ENCODE results near the gene AGPAT3.

The AGPAT3 gene

GRCh38 chr21:43925609-43926008 lies 60.6 kb downstream of the AGPAT3 start:
- TF ChIP-seq CTCF (IDR thresholded peaks at IDR 0.05; ENCODE audit: insufficient read depth, low read length, poor library complexity, severe bottlenecking) = no peak
- H3K27me3 ChIP-seq (replicated peaks; ENCODE audit: control insufficient read depth, insufficient read depth, low read length) = no peaks in the 10 kb centered on the region
- peaks cover 17% of the 10 kb centered on the region for H3K36me3 ChIP-seq (ENCODE audit: control insufficient read depth, insufficient read depth, low read length)
- H3K4me3 ChIP-seq (replicated peaks; ENCODE audit: low read depth, low read length) = no peak overlapping the region
- DNase-seq (ENCODE audit: extremely low read depth, insufficient read length) = no peak

- H3K4me3 ChIP-seq (replicated peaks; ENCODE audit: low read depth, low read length) = no peak overlapping the region
- no peak for DNase-seq (ENCODE audit: extremely low read depth, insufficient read length)
- H3K27me3 ChIP-seq (replicated peaks; ENCODE audit: control insufficient read depth, insufficient read depth, low read length) = no peaks in the 10 kb centered on the region
- TF ChIP-seq CTCF (IDR thresholded peaks at IDR 0.05; ENCODE audit: insufficient read depth, low read length, poor library complexity, severe bottlenecking) = no peak
- peaks cover 17% of the 10 kb centered on the region for H3K36me3 ChIP-seq (ENCODE audit: control insufficient read depth, insufficient read depth, low read length)
Observed at GRCh38 chr21:43926196-43926595, 61.2 kb downstream of the AGPAT3 start.

- DNase-seq (ENCODE audit: extremely low read depth, insufficient read length) = no peak
- TF ChIP-seq CTCF (IDR thresholded peaks at IDR 0.05; ENCODE audit: insufficient read depth, low read length, poor library complexity, severe bottlenecking) = no peak
- H3K27me3 ChIP-seq (replicated peaks; ENCODE audit: control insufficient read depth, insufficient read depth, low read length) = no peaks in the 10 kb centered on the region
- H3K36me3 ChIP-seq (ENCODE audit: control insufficient read depth, insufficient read depth, low read length) = peaks cover 22% of the 10 kb centered on the region
- no peak overlapping the region for H3K4me3 ChIP-seq (replicated peaks; ENCODE audit: low read depth, low read length)
Observed at GRCh38 chr21:43927591-43928221, 62.7 kb downstream of the AGPAT3 start.

- Histone ChIP-seq H3K27me3 (replicated peaks; ENCODE audit: control insufficient read depth, insufficient read depth, low read length) (no peaks in the 10 kb centered on the region), H3K4me3 (replicated peaks; ENCODE audit: low read depth, low read length) (no peak overlapping the region), H3K36me3 (ENCODE audit: control insufficient read depth, insufficient read depth, low read length) (peaks cover 22% of the 10 kb centered on the region)
- TF ChIP-seq CTCF (IDR thresholded peaks at IDR 0.05; ENCODE audit: insufficient read depth, low read length, poor library complexity, severe bottlenecking) = no peak
- no peak for DNase-seq (ENCODE audit: extremely low read depth, insufficient read length)
Observed at GRCh38 chr21:43928222-43929125, 63.5 kb downstream of the AGPAT3 start.

- no peak for DNase-seq (ENCODE audit: extremely low read depth, insufficient read length)
- no peak overlapping the region for H3K4me3 ChIP-seq (replicated peaks; ENCODE audit: low read depth, low read length)
- no peaks in the 10 kb centered on the region for H3K27me3 ChIP-seq (replicated peaks; ENCODE audit: control insufficient read depth, insufficient read depth, low read length)
- peaks cover 29% of the 10 kb centered on the region for H3K36me3 ChIP-seq (ENCODE audit: control insufficient read depth, insufficient read depth, low read length)
- no peak for TF ChIP-seq CTCF (IDR thresholded peaks at IDR 0.05; ENCODE audit: insufficient read depth, low read length, poor library complexity, severe bottlenecking)
Observed at GRCh38 chr21:43929217-43929971, 64.4 kb downstream of the AGPAT3 start.

Data from GM06990 (cell line).